A673 (cell line): ENCODE results near the gene NUDT14.

Experiments
- EZH2 ChIP-seq: fragments of 200-600 bp; sonication (generic); IDR thresholded peaks from 2 replicates; pipeline ENCODE4 v1.6.1; 2017; ENCODE audit warnings: borderline replicate concordance, low read depth, mild to moderate bottlenecking, mixed read lengths, antibody characterized with exemption, low read length; ENCODE audit not compliant: poor library complexity, severe bottlenecking
- TF ChIP-seq, protein P1 (sequence below): fragments of 300-800, 200-600 bp; sonication (generic); conservative IDR thresholded peaks from 2 replicates; pipeline ENCODE4 v1.5.1; 2017; ENCODE audit warnings: low read depth, mild to moderate bottlenecking, antibody characterized with exemption, low read length, moderate library complexity, mixed read lengths

DNA sequence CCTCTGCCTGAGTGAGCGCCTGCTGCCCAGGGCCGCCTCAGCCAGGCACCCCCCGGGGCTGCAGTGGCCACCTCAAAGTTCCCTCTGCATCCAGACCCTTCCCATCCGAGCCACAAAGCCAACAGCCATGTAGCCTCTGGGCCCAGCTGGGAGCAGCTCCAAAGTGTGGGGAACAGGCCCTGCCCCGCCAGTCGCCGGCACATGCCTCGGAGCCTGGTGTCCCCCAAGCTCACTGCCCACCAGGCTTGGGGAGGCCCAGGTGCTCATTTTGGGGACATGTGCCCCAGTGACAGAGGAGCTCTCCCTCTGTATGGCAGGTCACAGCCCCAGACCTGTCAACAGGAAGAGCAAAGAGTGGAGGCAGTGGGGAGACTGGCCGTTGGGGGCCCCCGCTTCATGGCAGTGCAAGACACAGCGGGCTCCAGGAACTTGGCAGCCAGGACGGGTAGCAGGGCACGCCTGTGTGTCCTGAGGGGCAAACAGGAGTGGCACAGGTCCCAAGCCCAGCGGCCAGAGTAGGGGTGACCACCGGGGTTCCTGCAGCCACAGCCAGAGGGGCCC is 42.5 kb downstream of the NUDT14 start:
- TF ChIP-seq, protein P1, sequence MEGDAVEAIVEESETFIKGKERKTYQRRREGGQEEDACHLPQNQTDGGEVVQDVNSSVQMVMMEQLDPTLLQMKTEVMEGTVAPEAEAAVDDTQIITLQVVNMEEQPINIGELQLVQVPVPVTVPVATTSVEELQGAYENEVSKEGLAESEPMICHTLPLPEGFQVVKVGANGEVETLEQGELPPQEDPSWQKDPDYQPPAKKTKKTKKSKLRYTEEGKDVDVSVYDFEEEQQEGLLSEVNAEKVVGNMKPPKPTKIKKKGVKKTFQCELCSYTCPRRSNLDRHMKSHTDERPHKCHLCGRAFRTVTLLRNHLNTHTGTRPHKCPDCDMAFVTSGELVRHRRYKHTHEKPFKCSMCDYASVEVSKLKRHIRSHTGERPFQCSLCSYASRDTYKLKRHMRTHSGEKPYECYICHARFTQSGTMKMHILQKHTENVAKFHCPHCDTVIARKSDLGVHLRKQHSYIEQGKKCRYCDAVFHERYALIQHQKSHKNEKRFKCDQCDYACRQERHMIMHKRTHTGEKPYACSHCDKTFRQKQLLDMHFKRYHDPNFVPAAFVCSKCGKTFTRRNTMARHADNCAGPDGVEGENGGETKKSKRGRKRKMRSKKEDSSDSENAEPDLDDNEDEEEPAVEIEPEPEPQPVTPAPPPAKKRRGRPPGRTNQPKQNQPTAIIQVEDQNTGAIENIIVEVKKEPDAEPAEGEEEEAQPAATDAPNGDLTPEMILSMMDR: no peak
- no peak for TF ChIP-seq EZH2
